ENCODE data around the gene SLC25A38.

The SLC25A38 gene

GRCh38 chr3:39378088-39378487, 5.1 kb upstream of the SLC25A38 start:
- peak; percentile 31 for DNase-seq

- no peak for DNase-seq
Measured at GRCh38 chr3:39378957-39379777, 4.0 kb upstream of the SLC25A38 start.

GRCh38 chr3:39379778-39380155, 3.4 kb upstream of the SLC25A38 start:
- DNase-seq = no peak

GRCh38 chr3:39381432-39381831, 1.7 kb upstream of the SLC25A38 start:
- DNase-seq = no peak

- peak; percentile 91 for DNase-seq
Measured at GRCh38 chr3:39383881-39384664, 903 bp downstream of the SLC25A38 start.

DNA sequence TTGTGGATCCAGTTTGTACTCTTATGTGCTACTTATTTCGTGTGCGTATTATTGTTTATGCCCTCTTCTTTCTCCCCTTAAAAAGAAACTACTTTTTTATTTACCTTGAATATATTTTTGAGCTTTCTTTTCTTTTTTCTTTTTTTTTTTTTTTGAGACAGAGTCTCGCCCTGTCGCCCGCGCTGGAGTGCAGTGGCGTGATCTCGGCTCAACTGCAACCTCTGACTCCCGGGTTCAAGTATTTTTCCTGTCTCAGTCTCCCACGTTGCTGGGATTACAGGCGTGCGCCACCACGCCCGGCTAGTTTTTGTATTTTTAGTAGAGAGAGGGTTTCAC, 1.5 kb downstream of the SLC25A38 start:
- DNase-seq = no peak

DNA sequence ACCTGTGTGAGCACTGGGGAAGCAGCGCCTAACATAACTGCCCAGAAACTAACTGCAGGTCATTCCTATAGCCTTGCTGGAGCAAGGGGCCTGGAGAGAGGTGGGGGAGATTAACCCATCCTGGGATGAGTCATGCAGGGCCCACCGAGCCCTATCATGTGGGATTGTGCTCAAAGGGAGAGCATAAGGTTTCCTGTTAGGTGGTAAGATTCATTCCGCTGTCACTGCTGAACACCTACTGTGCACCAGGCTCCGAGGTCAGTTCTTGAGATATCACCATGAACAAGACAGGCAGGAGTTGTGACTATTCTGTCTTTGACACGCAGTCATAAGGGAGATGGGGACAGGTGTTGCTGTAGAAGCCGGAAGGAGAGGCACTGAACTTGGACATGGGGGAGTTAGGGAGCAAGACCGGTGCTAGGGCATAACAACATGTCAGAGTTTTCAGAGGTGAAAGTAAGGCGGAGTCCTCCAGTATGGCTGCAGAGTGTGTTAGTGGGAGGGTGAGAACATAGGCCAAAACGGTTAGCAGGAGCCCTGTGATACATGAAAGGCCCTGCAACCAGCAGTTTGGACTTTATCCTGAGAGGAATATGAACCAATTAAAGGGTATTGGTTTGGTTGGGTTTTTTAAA, 2.4 kb downstream of the SLC25A38 start:
- no peak for DNase-seq

GRCh38 chr3:39386318-39386717, 3.1 kb downstream of the SLC25A38 start:
- DNase-seq = no peak

- no peak for DNase-seq
Measured at GRCh38 chr3:39387411-39387975, 4.3 kb downstream of the SLC25A38 start.

DNA sequence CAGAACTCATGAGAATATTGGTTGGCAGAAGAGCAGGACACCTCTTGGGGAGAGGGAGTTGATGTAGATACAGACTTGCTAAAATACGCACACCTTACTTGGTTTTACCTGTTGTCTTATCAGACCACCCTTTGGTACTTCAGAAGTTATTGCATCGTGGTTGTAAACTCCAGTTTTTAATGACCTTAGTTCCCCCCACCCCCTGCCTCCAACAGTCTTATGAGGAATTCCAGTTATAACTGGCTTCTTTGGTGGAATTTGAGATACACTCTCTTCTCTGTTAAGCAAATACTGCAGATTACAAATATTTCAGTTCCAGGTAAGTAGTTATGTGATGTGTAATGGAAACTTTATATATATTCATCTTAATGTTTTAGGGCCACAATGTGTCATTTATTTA, 5.0 kb downstream of the SLC25A38 start:
- no peak for DNase-seq

DNA sequence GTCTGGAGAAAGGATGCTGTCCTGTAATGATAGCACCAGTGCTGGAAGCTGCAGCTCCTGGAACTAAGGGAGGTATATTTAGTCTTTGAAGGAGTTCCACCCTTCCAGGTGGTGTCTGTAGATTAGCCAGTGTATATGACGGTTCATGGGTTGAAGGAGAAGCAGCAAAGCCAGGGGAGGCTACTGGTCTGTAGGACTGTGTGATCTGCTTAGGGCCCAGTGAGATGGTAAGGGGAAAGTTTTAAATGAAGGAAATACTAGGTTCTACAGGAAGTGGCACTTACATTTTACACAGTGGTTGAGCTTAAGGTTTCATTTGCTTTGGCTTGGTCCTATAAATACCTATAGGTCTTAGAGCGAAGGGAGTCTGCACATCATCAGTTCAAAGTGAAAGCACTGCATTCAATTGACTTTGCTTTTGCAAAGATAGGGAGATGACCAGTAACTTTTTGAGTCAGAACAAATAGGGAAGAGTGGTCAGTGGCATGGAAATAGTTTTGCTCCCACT, 5.6 kb downstream of the SLC25A38 start:
- no peak for DNase-seq

GRCh38 chr3:39390181-39390580, 7.0 kb downstream of the SLC25A38 start:
- DNase-seq = no peak

- DNase-seq = no peak
Measured at GRCh38 chr3:39396690-39397089, 13.5 kb downstream of the SLC25A38 start.

GRCh38 chr3:39398700-39399099, 15.5 kb downstream of the SLC25A38 start:
- no peak for DNase-seq

DNA sequence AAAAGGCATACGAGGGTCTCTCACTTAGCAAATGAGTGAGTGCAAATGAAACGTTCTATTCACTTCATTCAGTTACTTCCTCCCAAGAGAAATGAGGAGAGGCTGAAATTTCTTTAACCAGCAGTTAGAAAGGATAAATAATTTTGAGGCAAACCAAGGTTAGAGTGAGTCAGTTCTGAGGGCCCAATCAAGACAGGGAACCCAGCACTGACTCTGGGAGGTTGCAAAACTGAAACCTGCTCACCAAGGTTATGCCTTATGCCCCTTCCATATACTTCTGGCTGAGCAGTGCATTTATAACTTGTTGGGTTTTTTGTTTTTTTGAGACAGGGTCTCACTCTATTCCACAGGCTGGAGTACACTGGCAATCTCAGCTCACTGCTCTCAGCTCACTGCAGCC, 18.8 kb downstream of the SLC25A38 start:
- DNase-seq = no peak

GRCh38 chr3:39404943-39405686, 21.9 kb downstream of the SLC25A38 start:
- DNase-seq = no peak

- DNase-seq = no peak
Measured at GRCh38 chr3:39405687-39406367, 22.7 kb downstream of the SLC25A38 start.

DNA sequence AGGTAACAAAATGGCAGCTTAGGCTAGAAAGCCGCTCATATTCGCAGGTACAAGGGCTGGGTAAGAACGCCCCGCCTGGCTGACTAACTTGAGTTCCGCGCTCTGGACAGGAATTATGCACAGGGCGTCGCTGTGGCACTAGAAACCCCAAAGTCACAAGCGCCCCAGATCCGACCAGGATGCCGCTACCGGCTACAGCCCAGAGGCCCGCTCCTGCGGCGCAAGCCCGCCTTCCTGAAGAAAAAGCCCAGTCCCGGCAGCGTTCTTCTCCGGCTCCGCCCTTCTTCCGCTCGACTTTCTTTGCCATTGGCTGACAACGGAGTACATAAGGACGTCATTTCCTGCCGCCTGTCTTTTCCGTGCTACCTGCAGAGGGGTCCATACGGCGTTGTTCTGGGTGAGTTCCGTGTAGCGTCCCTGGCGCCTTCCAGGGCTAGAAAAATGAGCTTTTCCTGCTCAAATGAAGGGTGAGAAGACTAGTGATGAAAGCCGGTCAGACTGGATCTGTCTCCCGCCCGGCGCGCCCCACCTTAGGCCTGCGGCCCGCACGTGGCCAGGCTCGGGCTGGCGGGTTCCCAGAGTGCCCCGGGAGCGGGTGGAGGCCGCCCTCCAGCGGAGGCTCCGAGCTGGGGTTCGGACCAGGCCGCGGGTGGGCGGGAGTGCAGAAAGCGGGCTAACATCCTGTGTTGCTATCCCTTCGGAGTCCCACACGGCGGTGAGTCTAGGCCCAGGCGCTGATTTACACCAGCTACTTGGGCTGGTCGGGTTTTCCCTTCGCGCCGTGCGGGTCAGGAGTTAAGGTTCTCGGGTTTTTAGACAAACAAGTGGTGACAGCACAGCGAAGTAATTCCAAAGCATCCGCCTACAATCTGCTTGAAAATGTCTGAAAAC, 23.4 kb downstream of the SLC25A38 start, which contains the start of gene RPSA:
TSS of gene RPSA (plus strand) at position 353 of the 891 bp plus-strand sequence. CDS start 934 bp downstream, outside the sequence.
- DNase-seq = peak; percentile 88

DNA sequence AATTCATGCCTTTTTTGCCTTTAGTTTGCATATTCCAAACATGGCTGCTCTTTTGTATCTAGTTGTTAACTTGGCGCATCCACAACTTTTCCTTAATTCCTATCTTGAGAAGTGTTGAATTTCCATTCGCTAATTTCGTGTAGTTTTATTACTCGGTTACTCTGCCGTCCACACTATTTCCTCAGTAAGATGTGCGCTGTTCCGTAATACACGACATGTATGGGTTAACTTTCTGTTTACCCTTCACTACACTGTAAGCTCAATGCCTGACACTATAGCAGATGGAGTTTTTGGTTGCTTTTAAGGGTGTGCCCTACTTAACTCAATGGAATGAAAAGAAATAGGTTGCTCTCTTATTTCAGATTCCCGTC, 24.1 kb downstream of the SLC25A38 start:
- no peak for DNase-seq

DNA sequence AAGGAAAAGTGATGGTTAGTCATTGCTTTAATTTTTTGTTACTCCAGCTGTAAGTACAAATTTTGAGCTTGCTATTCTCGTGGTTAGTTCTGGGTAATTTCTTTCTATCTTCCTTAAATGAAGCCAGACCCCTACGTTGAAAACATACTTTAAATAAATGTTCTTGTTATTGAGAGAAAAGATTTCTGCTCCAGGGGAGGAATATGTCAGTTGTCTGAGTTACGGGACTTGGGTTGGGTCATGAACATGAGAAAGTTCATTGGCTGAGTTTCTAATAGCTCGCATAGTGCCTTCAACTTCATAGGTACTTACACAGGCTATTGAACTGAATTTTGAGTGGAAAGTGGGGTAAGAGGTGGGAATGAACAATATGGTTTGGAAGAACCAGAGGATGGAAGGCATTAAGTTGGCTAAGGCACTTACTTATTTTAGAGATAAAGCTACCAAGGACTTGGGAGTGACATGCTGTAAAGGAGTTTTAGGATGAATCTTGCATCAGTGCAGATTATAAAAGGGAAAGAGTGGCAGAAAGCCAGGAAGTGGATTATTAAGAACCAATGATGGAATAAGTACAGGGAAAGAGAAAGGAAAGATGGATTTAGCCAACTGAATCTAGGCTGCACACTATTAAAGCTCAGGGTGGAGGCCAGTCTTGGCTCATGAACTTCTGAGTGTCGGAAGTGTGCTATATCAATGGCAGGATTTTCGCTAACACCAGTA, 24.8 kb downstream of the SLC25A38 start:
- DNase-seq = no peak
